Heart left ventricle (tissue), 13 donors: Measurements from ENCODE around the gene TNPO3.

Source experiments
- CTCF ChIP-seq, 12 donors: fragments of 200-600 bp; sonication (generic) in 4 of 12; IDR thresholded peaks; one replicate each; pipeline versions ENCODE4 v1.5.0 to v1.8.0; 2018 to 2022; ENCODE audit warnings: antibody characterized with exemption in 12 of 12, mild to moderate bottlenecking in 5 of 12
- POLR2A ChIP-seq, 2 donors: fragments of 450-650 bp; IDR thresholded peaks; one replicate each; pipeline ENCODE4 v1.6.1; 2017; ENCODE audit warnings: antibody characterized with exemption in 2 of 2, mild to moderate bottlenecking in 2 of 2, moderate library complexity in 2 of 2
- donor health status: ischemic (EF 13 %, LVEDD 7.1; RV severe dilation, severe dysfunction).
- donor health status: DM: no; HTN: yes; CAD: no.
- donor health status: DM: no; HTN: no; CAD: no.
- donor health status: ischemic (EF 25% LVEDD 6.9; RV normal size, moderate dysfunction).
- donor health status: ischemic (EF 25% LVEDD 5.7; RV mildly dilated, moderate dysfunction).
- donor health status: ischemic (EF 35%, LVEDD 5.7; RV mildly dilated, moderate dysfunction).
- donor health status: nonischemic (EF 11% LVEDD 7.7; RV severe dilation, severe dysfunction).
- donor health status: DM: yes; HTN: yes; CAD: no.
- donor health status: PGD.
- donor health status: ischemic (EF 29% LVEDD 5.4; RV normal size, mild dysfunction).
- donor health status: nonischemic (EF 23%, LVEDD 6.1; RV moderate dilation, normal function).

DNA sequence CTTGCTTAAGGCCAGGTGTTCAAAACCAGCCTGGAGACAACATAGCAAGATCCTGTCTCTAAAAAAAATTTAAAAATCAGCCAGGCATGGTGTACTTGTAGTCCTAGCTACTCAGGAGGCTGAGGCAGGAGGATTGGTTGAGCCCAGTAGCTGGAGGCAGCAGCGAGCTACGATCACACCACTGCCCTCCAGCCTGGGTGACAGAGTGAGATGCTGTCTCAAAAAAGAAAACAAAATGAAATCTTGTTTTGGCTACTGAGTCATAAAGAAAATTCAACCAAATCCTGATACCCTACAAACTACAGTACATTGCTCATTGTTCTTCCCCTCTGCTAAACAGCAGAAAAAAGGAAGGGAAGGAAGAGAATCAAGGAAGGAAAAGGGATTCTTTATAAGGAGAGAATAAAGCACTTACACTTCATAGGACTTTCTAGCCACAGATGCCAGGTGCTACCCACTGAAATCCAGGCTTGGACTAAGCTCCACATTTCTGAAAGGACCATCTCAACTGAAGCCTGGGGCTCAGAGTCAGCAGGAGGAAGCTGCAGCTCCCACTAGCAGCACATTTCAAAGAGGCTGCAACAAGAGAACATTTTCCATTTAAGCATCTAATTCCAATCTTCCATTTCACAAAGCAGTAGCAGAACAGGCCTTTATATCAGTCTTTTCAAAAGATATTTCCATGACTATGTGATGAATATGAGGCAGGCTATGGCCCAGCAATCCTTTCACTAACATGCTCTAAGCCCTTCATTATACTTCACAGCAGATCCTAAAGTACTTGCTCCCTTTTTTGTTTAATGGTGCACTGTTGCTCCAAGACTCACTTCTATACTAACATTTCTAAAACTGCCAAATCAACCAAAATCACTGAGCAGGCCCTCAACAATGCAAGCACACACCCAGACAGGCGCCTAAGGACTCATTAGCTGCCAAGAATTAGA, 13.5 kb downstream of the TNPO3 start:
- no peak for TF ChIP-seq POLR2A (IDR thresholded peaks at IDR 0.05)
- no peak for TF ChIP-seq CTCF (IDR thresholded peaks at IDR 0.05)
